ENCODE results near the gene ZNHIT3.

DNA sequence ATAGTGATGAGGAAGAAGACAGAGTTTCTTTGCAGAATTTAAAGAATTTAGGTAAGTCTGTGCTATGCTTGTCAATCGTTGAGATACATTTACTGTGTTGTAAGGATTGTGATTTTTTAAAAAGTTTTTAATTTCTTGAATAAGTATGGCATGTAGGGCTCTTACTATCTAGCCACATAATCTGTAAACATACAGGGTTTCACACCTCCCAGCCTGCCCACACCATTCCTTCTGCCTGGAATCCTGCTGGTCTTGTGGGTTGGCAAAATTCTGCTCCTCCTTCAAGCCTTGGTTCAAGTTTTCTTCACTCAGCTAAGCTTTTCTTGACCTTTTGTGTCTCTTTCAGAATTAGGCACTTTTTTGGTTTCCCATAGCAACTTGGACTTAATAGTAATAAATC lies 7.5 kb downstream of the ZNHIT3 start:
- no peak for TF ChIP-seq HDGF (IDR thresholded peaks at IDR 0.05; ENCODE audit: borderline replicate concordance)
- no peak for TF ChIP-seq SUZ12 (IDR thresholded peaks at IDR 0.05)
- no peak for TF ChIP-seq FOXM1 (IDR thresholded peaks at IDR 0.05; ENCODE audit: borderline replicate concordance)
